Peyer's patch (tissue), 4 donors: ENCODE data around the gene ST6GAL1. TPM values are rescaled to one million over a fixed set of nuclear protein-coding genes. Genes with fewer than 3 reads are reported as not detected.
"Not testable (repeated sequence)": the region's sequence is repeated elsewhere in the genome, so short reads cannot be mapped to it uniquely, and the experiment has no call there.

Experiments used
- DNase-seq, 3 donors: peaks; one replicate each; pipeline ENCODE4 v3.0.0-alpha.2; 2017 to 2019
- H3K27ac ChIP-seq, 4 donors: fragments of 200-600 bp; sonication (generic); one replicate each; pipeline ENCODE4 v1.5.1; 2016 to 2019
- H3K27me3 ChIP-seq, 2 donors: fragments of 200-600 bp; sonication (generic); one replicate each; pipeline ENCODE4 v1.5.1; 2019
- H3K36me3 ChIP-seq, 3 donors: fragments of 200-600 bp; sonication (generic); one replicate each; pipeline ENCODE4 v1.5.1; 2016 to 2019
- H3K4me1 ChIP-seq, 4 donors: fragments of 200-600 bp; sonication (generic); one replicate each; pipeline ENCODE4 v1.5.1; 2016 to 2019
- H3K4me3 ChIP-seq, 4 donors: fragments of 200-600 bp; sonication (generic); 1 replicate in 3 of 4; 2 replicates in 1 of 4; pipeline ENCODE4 v1.5.1; 2016 to 2019; ENCODE audit warnings: mild to moderate bottlenecking in 1 of 4
- H3K9me3 ChIP-seq, 4 donors: fragments of 200-600 bp; sonication (generic); one replicate each; pipeline ENCODE4 v1.5.1; 2016 to 2019; ENCODE audit warnings: mild to moderate bottlenecking in 1 of 4
- POLR2A ChIP-seq, 2 donors: fragments of 450-650 bp; IDR thresholded peaks; one replicate each; pipeline ENCODE4 v1.5.1; 2017; ENCODE audit warnings: antibody characterized with exemption in 2 of 2, mild to moderate bottlenecking in 2 of 2, moderate library complexity in 2 of 2
- total RNA-seq, 4 donors: library from RNA; depleted of rRNA; stranded (reverse); fragments of >200 nt; gene quantifications; one replicate each; pipeline ENCODE4 v1.1.0, GENCODE V29; 2016
- TF ChIP-seq, protein P1 (sequence below), 6 experiments: fragments of 450-650 bp in 4 of 6; fragments of 200-600 bp in 2 of 6; sonication (generic) in 1 of 6; IDR thresholded peaks; one replicate each; pipeline ENCODE4 v1.5.1; 2017 to 2019; ENCODE audit warnings: antibody characterized with exemption in 6 of 6, mild to moderate bottlenecking in 3 of 6, moderate library complexity in 1 of 6

Gene ST6GAL1
- total RNA-seq, 4 donors from 2014 or later: 3.7 to 96.6 (median 14.9) TPM

DNA sequence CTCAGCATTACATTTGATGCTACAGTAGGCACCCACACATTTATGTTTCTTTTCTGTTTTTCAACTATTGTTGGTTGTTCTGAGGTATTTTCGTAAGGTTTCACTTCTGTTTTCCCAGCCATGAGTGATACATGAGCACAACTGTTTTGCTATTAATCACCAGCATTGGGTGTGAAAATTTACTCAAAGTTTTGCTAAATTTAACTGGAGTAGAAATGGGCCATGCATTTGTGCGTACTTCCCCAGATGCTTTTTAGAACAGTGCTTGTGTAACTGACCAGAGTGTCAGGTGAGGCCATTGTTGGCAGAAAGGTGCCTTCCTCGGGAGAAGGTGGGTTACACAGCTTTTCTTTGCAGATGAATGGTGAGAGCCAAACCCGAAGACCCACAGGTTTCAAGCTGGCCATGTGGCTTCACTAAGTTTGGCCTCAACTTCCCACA lies 70.4 kb downstream of the ST6GAL1 start:
- Histone ChIP-seq H3K27ac (peak overlapping the region in 3 of 4 donors; percentile 48 to 81 (median 77)), H3K36me3 (no peaks in the 10 kb centered on the region), H3K4me1 (peaks cover 0 to 14% (median 2%) of the 10 kb centered on the region in 4 donors), H3K9me3 (no peaks in the 10 kb centered on the region), H3K4me3 (no peak overlapping the region), H3K27me3 (no peaks in the 10 kb centered on the region)
- no peak for TF ChIP-seq POLR2A (IDR thresholded peaks at IDR 0.05)
- TF ChIP-seq, protein P1, sequence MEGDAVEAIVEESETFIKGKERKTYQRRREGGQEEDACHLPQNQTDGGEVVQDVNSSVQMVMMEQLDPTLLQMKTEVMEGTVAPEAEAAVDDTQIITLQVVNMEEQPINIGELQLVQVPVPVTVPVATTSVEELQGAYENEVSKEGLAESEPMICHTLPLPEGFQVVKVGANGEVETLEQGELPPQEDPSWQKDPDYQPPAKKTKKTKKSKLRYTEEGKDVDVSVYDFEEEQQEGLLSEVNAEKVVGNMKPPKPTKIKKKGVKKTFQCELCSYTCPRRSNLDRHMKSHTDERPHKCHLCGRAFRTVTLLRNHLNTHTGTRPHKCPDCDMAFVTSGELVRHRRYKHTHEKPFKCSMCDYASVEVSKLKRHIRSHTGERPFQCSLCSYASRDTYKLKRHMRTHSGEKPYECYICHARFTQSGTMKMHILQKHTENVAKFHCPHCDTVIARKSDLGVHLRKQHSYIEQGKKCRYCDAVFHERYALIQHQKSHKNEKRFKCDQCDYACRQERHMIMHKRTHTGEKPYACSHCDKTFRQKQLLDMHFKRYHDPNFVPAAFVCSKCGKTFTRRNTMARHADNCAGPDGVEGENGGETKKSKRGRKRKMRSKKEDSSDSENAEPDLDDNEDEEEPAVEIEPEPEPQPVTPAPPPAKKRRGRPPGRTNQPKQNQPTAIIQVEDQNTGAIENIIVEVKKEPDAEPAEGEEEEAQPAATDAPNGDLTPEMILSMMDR (IDR thresholded peaks at IDR 0.05): no peak
- DNase-seq: peak in 2 of 3 donors; percentile 76 to 79

DNA sequence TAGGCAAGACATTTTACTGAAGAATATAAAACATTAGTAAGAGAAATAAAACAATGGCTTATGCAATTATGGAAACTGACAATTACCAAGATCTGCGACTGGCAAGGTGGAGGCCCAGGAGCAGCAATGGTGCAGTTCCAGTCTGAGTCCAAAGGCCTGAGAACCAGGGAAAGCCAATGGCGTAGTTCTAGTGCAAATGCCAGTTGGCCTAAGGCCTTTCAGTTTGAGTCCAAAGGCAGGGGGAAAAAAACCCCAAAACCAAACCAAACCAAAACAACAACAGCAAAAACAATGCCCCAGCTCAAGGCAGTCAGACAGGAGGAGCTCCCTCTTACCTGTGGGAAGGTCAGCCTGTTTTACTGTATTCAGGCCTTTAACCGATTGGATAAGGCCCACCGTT lies 72.6 kb downstream of the ST6GAL1 start:
- no peak for TF ChIP-seq POLR2A (IDR thresholded peaks at IDR 0.05)
- TF ChIP-seq, protein P1 (IDR thresholded peaks at IDR 0.05): no peak
- H3K4me1 ChIP-seq: peaks cover 0 to 12% (median 2%) of the 10 kb centered on the region in 4 donors

DNA sequence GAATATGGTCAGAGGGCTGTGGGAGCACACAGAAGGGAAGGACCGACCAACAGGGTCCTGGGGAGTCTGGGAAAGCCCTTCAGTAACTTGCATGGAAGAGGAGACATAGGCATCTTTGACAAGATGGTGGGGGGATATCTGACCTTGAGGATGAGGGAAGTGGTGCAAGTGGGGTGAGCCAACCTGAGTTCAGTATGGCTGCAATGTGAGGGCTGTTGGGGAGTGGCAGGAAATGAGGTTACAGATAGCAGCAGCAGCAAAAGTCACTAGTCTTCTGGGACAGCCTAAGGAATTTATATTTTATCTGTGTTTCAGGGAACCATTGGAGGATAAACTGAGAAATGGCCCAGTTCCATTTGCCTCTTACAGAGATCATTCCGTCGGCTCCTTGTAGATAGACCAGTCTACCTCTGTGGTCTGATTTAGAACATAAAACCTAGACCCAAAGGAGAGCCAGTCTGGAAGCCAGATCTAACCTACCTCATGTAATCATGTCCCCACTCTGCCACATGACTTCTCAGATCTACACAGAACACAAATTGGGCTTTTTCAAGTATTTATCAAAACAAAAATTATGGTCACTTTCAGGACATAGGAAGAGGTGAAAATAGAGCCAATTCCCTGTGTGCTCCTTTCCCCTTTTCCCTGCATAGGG lies 75.6 kb downstream of the ST6GAL1 start:
- peaks cover 0 to 11% (median 0%) of the 10 kb centered on the region in 4 donors for H3K4me1 ChIP-seq
- no peaks in the 10 kb centered on the region for H3K9me3 ChIP-seq
- TF ChIP-seq, protein P1 (IDR thresholded peaks at IDR 0.05): no peak
- no peak for TF ChIP-seq POLR2A (IDR thresholded peaks at IDR 0.05)
- H3K27me3 ChIP-seq: no peaks in the 10 kb centered on the region
- H3K36me3 ChIP-seq: no peaks in the 10 kb centered on the region
- H3K27ac ChIP-seq: no peak overlapping the region
- DNase-seq: peak in 1 of 3 donors; percentile 48
- H3K4me3 ChIP-seq: no peak overlapping the region

More for the DNA sequence above, 72.6 kb downstream of the ST6GAL1 start:
- Histone ChIP-seq H3K36me3 (no peaks in the 10 kb centered on the region), H3K27ac (peak overlapping the region in 1 of 4 donors; percentile 77), H3K27me3 (no peaks in the 10 kb centered on the region), H3K9me3 (no peaks in the 10 kb centered on the region), H3K4me3 (no peak overlapping the region)
- no peak for DNase-seq

DNA sequence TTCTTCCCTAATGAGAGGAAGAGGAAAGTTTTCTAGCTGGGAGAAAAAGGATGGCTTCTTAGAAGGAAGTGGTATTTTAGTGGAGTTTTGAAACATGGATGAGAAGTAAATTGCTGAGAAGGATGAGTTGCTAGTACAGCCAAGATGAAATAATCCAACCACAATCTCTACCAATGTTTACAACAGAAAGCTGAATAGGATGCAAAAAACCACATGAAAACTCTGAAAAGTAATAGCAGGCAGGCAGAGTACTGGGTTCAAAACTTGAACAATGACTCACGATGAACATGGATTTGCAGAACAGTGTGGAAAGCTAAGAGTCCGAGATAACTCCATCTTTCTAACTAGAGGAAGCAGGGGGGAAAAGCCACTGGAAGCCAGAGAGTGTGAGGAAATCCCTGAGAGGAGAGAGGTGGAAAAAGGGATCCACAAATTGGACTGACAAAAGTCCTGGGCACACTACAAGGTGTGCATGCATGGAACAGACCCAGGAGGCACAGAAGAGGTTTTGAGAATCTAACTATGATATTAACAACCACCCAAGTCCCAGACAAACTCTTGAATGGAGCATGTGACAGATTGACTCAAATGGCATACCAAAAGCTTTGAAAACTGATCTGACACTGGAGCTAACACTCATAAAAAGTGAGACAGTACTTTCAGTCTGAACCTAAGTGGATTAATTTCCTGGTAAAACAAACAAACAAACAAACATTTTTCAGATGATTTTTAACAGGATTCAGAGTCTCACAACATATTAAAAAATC lies 76.7 kb downstream of the ST6GAL1 start:
- DNase-seq: no peak
- H3K4me1 ChIP-seq: peaks cover 0 to 6% (median 0%) of the 10 kb centered on the region in 4 donors
- TF ChIP-seq POLR2A (IDR thresholded peaks at IDR 0.05): no peak
- TF ChIP-seq, protein P1 (IDR thresholded peaks at IDR 0.05): no peak
- H3K4me3 ChIP-seq: no peak overlapping the region
- no peaks in the 10 kb centered on the region for H3K27me3 ChIP-seq
- H3K36me3 ChIP-seq: no peaks in the 10 kb centered on the region
- H3K9me3 ChIP-seq: no peaks in the 10 kb centered on the region
- no peak overlapping the region for H3K27ac ChIP-seq

DNA sequence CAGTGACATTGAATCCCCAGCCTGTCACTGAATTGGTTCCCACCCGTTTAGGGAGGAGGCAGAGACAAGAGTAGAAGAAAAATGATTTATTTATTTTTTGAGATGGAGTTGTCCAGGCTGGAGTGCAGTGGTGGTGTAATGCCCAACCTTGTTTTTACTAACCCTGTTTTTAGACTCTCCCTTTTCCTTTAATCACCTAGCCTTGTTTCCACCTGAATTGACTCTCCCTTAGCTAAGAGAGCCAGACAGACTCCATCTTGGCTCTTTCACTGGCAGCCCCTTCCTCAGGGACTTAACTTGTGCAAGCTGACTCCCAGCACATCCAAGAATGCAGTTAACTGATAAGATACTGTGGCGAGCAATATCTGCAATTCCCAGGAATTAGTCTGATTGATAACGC lies 80.1 kb downstream of the ST6GAL1 start:
- H3K9me3 ChIP-seq, H3K27me3 ChIP-seq, H3K4me1 ChIP-seq, H3K36me3 ChIP-seq, H3K4me3 ChIP-seq, H3K27ac ChIP-seq, DNase-seq: not testable (repeated sequence)

DNA sequence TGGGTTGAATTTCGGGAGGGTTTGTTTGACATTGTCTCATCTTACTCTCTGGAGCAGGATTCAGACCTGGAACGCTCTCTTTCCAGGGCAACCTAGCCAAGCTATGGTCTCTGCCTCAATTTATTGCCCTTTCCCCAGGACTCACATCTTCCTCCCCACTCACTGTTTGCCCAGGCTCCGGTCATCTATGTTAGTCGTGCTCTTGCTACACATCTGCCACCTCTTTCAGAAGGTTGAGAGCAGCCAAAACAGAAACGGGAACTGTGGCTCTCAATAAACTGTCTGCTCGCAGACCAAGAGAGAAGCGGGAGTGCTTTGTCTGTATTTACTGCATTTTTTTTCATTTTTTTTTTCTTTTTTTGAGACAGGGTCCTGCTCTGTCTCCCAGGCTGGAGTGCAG lies 81.6 kb downstream of the ST6GAL1 start:
- Histone ChIP-seq H3K27ac (peak overlapping the region; percentile 53 to 79 (median 68)), H3K36me3 (no peaks in the 10 kb centered on the region), H3K27me3 (no peaks in the 10 kb centered on the region), H3K9me3 (no peaks in the 10 kb centered on the region), H3K4me3 (no peak overlapping the region), H3K4me1 (peaks cover 0 to 13% (median 4%) of the 10 kb centered on the region in 4 donors)
- DNase-seq: peak in 2 of 3 donors; percentile 58 to 69
- no peak for TF ChIP-seq POLR2A (IDR thresholded peaks at IDR 0.05)
- TF ChIP-seq, protein P1 (IDR thresholded peaks at IDR 0.05): no peak
